Loucy (cell line): ENCODE data around the gene NSDHL.

Experiments used
- CTCF ChIP-seq: fragments of 200-600 bp; sonication (generic); conservative IDR thresholded peaks from 2 replicates; pipeline ENCODE4 v1.5.1; 2014; ENCODE audit warnings: mild to moderate bottlenecking, antibody characterized with exemption, low read length
- EZH2phosphoT487 ChIP-seq: fragments of 200-600 bp; IDR thresholded peaks from 2 replicates; pipeline ENCODE4 v1.6.1; 2018; ENCODE audit warnings: antibody characterized with exemption, mild to moderate bottlenecking, moderate library complexity, borderline replicate concordance

DNA sequence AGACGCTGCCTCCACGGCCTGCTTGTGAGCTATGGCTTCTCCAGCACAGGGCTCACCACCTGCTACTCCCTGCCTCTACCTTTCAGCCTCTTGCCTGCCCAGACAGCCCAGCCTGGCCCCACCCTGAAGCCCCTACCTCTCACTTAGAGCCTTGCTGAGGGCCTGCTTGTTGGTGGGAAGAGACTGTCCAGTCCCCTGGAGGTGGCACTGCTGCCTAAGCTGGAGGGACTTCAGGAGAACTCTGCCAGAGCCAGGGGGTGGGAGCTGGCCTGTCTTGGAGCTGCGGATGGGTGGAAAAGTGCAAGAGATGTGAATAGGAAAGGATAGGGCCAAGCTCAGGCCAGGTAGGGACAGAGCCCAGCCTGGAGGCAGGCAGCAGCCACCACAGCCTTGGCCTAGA is 64.3 kb downstream of the NSDHL start:
- no peak for TF ChIP-seq CTCF
- TF ChIP-seq EZH2phosphoT487 = no peak
